ENCODE results near the gene RADX. TPM values are rescaled to one million over a fixed set of nuclear protein-coding genes. Genes with fewer than 3 reads are reported as not detected.
A peak's percentile ranks its signal among the peaks of the same experiment; 100 is the strongest.

The RADX gene, protein sequence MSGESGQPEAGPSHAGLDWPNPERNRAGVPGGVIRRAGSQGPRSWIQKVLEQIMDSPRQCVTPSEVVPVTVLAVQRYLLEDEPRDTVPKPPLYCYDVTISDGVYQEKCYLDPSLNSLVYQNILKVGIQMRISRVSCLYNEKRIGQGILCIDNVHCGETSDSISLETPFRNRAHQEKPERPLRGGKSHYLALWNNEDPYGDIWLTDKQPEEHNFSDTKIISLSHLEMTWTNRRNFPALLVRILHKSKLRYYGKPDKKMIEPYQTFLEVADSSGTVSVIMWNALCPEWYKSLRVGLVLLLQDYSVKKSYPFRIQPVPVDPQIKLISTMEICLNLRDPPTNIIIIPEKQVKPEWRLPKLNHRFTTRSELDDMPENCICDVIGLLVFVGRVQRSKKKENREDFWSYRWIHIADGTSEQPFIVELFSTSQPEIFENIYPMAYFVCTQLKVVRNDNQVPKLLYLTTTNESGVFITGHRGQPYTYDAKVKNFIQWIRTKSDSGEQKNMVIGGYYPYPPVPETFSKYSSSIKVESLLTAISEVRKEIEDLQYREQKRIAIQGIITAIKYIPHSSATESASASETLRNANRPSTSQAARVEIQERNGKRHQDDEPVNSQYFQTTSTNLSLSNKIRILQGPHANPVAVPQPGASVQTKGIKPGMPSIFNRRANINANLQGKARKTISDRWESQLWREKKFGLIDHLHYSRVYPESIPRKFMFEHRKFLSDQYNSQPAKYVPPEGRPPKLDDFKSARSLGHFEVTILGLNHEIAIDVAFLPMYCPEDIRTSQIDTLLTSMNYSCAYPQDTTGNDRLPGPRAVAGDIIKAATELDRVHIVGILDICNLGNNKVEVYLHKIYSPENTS
- total RNA-seq: 12.4 TPM
- 1 to 10 TPM in 3 of 4 donors, under 1 TPM in 1; 0.81 to 2.5 (median 1.5) TPM for polyA plus RNA-seq

- ATAC-seq (ENCODE audit: low read depth in 2 of 2) (peak; percentile 90 to 94), DNase-seq (peak; percentile 80 to 90 (median 83))
- H3K4me3 Mint-ChIP-seq: peak within 1 kb of the TSS; percentile 91 to 97 (median 94)
- H3K4me1 ChIP-seq (ENCODE audit: control insufficient read depth, insufficient read depth, low read length, poor library complexity, severe bottlenecking): peaks cover 4% of the 10 kb centered on the region
- peak within 1 kb of the TSS; percentile 75 for H3K27ac ChIP-seq (ENCODE audit: insufficient read depth, low read length, poor library complexity, severe bottlenecking)
- no peaks in the 10 kb centered on the region for H3K27me3 ChIP-seq (ENCODE audit: control insufficient read depth, insufficient read depth, low read length)
- no peaks in the 10 kb centered on the region for H3K36me3 ChIP-seq (ENCODE audit: control insufficient read depth, insufficient read depth, low read length)
- H3K36me3 Mint-ChIP-seq: no peaks in the 10 kb centered on the region
- H3K9me3 ChIP-seq (ENCODE audit: control insufficient read depth in 2 of 2, low read length in 2 of 2): no peaks in the 10 kb centered on the region
- H3K4me1 Mint-ChIP-seq: peaks cover 9 to 23% (median 19%) of the 10 kb centered on the region in 4 donors
- peak within 1 kb of the TSS; percentile 92 to 94 (median 92) for H3K27ac Mint-ChIP-seq
- H3K9me3 Mint-ChIP-seq: no peaks in the 10 kb centered on the region
- peaks cover 10% of the 10 kb centered on the region for H3K27me3 Mint-ChIP-seq
- peak within 1 kb of the TSS; percentile 82 for H3K4me3 ChIP-seq (ENCODE audit: low read depth, low read length)
Observed at GRCh38 chrX:106611679-106612392, at the start of gene RADX. Gene RADX, plus strand, starts transcription at chrX:106611978. Its CDS starts 103 bp downstream, at chrX:106612081.

GRCh38 chrX:106564986-106565385, 46.8 kb upstream of the RADX start:
- H3K9me3 Mint-ChIP-seq: peaks cover 0 to 2% (median 0%) of the 10 kb centered on the region in 7 donors
- DNase-seq (no peak), ATAC-seq (ENCODE audit: low read depth in 2 of 2) (no peak)
- Histone ChIP-seq H3K36me3 (ENCODE audit: control insufficient read depth, insufficient read depth, low read length) (no peaks in the 10 kb centered on the region), H3K9me3 (ENCODE audit: control insufficient read depth in 2 of 2, low read length in 2 of 2) (no peaks in the 10 kb centered on the region), H3K27ac (ENCODE audit: insufficient read depth, low read length, poor library complexity, severe bottlenecking) (no peak overlapping the region), H3K4me1 (ENCODE audit: control insufficient read depth, insufficient read depth, low read length, poor library complexity, severe bottlenecking) (no peaks in the 10 kb centered on the region), H3K27me3 (ENCODE audit: control insufficient read depth, insufficient read depth, low read length) (no peaks in the 10 kb centered on the region), H3K4me3 (ENCODE audit: low read depth, low read length) (no peak overlapping the region)
- no peak overlapping the region for H3K27ac Mint-ChIP-seq
- no peaks in the 10 kb centered on the region for H3K36me3 Mint-ChIP-seq
- H3K4me3 Mint-ChIP-seq: peak overlapping the region in 1 of 4 donors; percentile 30
- no peaks in the 10 kb centered on the region for H3K27me3 Mint-ChIP-seq
- H3K4me1 Mint-ChIP-seq: no peaks in the 10 kb centered on the region

- ATAC-seq (ENCODE audit: low read depth in 2 of 2) (no peak), DNase-seq (no peak)
- no peaks in the 10 kb centered on the region for H3K36me3 ChIP-seq (ENCODE audit: control insufficient read depth, insufficient read depth, low read length)
- H3K27me3 ChIP-seq (ENCODE audit: control insufficient read depth, insufficient read depth, low read length): no peaks in the 10 kb centered on the region
- H3K4me1 ChIP-seq (ENCODE audit: control insufficient read depth, insufficient read depth, low read length, poor library complexity, severe bottlenecking): no peaks in the 10 kb centered on the region
- peaks cover 0 to 2% (median 0%) of the 10 kb centered on the region in 7 donors for H3K9me3 Mint-ChIP-seq
- no peaks in the 10 kb centered on the region for H3K36me3 Mint-ChIP-seq
- no peak overlapping the region for H3K4me3 Mint-ChIP-seq
- H3K27me3 Mint-ChIP-seq: no peaks in the 10 kb centered on the region
- no peak overlapping the region for H3K4me3 ChIP-seq (ENCODE audit: low read depth, low read length)
- H3K9me3 ChIP-seq (ENCODE audit: control insufficient read depth in 2 of 2, low read length in 2 of 2): no peaks in the 10 kb centered on the region
- no peaks in the 10 kb centered on the region for H3K4me1 Mint-ChIP-seq
- H3K27ac ChIP-seq (ENCODE audit: insufficient read depth, low read length, poor library complexity, severe bottlenecking): no peak overlapping the region
- no peak overlapping the region for H3K27ac Mint-ChIP-seq
Observed at GRCh38 chrX:106566362-106566761, 45.4 kb upstream of the RADX start.

GRCh38 chrX:106581856-106582255, 29.9 kb upstream of the RADX start:
- Histone ChIP-seq H3K27me3 (ENCODE audit: control insufficient read depth, insufficient read depth, low read length) (no peaks in the 10 kb centered on the region), H3K27ac (ENCODE audit: insufficient read depth, low read length, poor library complexity, severe bottlenecking) (no peak overlapping the region), H3K4me3 (ENCODE audit: low read depth, low read length) (no peak overlapping the region), H3K4me1 (ENCODE audit: control insufficient read depth, insufficient read depth, low read length, poor library complexity, severe bottlenecking) (no peaks in the 10 kb centered on the region), H3K36me3 (ENCODE audit: control insufficient read depth, insufficient read depth, low read length) (no peaks in the 10 kb centered on the region), H3K9me3 (ENCODE audit: control insufficient read depth in 2 of 2, low read length in 2 of 2) (peaks cover 0 to 4% of the 10 kb centered on the region in 2 experiments)
- DNase-seq (no peak), ATAC-seq (ENCODE audit: low read depth in 2 of 2) (no peak)
- Mint-ChIP-seq H3K27me3 (no peaks in the 10 kb centered on the region), H3K4me3 (no peak overlapping the region), H3K9me3 (peaks cover 0 to 7% (median 0%) of the 10 kb centered on the region in 7 donors), H3K27ac (no peak overlapping the region), H3K36me3 (no peaks in the 10 kb centered on the region), H3K4me1 (no peaks in the 10 kb centered on the region)

- H3K27ac ChIP-seq (ENCODE audit: insufficient read depth, low read length, poor library complexity, severe bottlenecking): no peak overlapping the region
- H3K27me3 ChIP-seq (ENCODE audit: control insufficient read depth, insufficient read depth, low read length): no peaks in the 10 kb centered on the region
- H3K4me3 Mint-ChIP-seq: no peak overlapping the region
- no peaks in the 10 kb centered on the region for H3K9me3 Mint-ChIP-seq
- H3K4me3 ChIP-seq (ENCODE audit: low read depth, low read length): no peak overlapping the region
- H3K4me1 ChIP-seq (ENCODE audit: control insufficient read depth, insufficient read depth, low read length, poor library complexity, severe bottlenecking): no peaks in the 10 kb centered on the region
- no peak overlapping the region for H3K27ac Mint-ChIP-seq
- ATAC-seq (ENCODE audit: low read depth in 2 of 2): no peak
- H3K4me1 Mint-ChIP-seq: no peaks in the 10 kb centered on the region
- no peaks in the 10 kb centered on the region for H3K27me3 Mint-ChIP-seq
- no peaks in the 10 kb centered on the region for H3K36me3 Mint-ChIP-seq
- H3K9me3 ChIP-seq (ENCODE audit: control insufficient read depth in 2 of 2, low read length in 2 of 2): no peaks in the 10 kb centered on the region
- no peaks in the 10 kb centered on the region for H3K36me3 ChIP-seq (ENCODE audit: control insufficient read depth, insufficient read depth, low read length)
- DNase-seq: no peak
Observed at GRCh38 chrX:106585478-106585877, 26.3 kb upstream of the RADX start.

GRCh38 chrX:106588801-106589200, 23.0 kb upstream of the RADX start:
- DNase-seq: no peak
- no peaks in the 10 kb centered on the region for H3K4me1 Mint-ChIP-seq
- H3K4me3 Mint-ChIP-seq: no peak overlapping the region
- no peak overlapping the region for H3K27ac ChIP-seq (ENCODE audit: insufficient read depth, low read length, poor library complexity, severe bottlenecking)
- H3K4me3 ChIP-seq (ENCODE audit: low read depth, low read length): no peak overlapping the region
- no peaks in the 10 kb centered on the region for H3K27me3 ChIP-seq (ENCODE audit: control insufficient read depth, insufficient read depth, low read length)
- H3K4me1 ChIP-seq (ENCODE audit: control insufficient read depth, insufficient read depth, low read length, poor library complexity, severe bottlenecking): no peaks in the 10 kb centered on the region
- no peaks in the 10 kb centered on the region for H3K27me3 Mint-ChIP-seq
- no peak for ATAC-seq (ENCODE audit: low read depth in 2 of 2)
- no peaks in the 10 kb centered on the region for H3K36me3 Mint-ChIP-seq
- H3K27ac Mint-ChIP-seq: no peak overlapping the region
- H3K9me3 ChIP-seq (ENCODE audit: control insufficient read depth in 2 of 2, low read length in 2 of 2): no peaks in the 10 kb centered on the region
- no peaks in the 10 kb centered on the region for H3K36me3 ChIP-seq (ENCODE audit: control insufficient read depth, insufficient read depth, low read length)
- H3K9me3 Mint-ChIP-seq: no peaks in the 10 kb centered on the region

- H3K4me3 ChIP-seq (ENCODE audit: low read depth, low read length): no peak overlapping the region
- H3K27me3 ChIP-seq (ENCODE audit: control insufficient read depth, insufficient read depth, low read length): no peaks in the 10 kb centered on the region
- H3K4me1 ChIP-seq (ENCODE audit: control insufficient read depth, insufficient read depth, low read length, poor library complexity, severe bottlenecking): no peaks in the 10 kb centered on the region
- Mint-ChIP-seq H3K4me1 (no peaks in the 10 kb centered on the region), H3K27me3 (no peaks in the 10 kb centered on the region), H3K27ac (no peak overlapping the region), H3K9me3 (peaks cover 0 to 4% (median 0%) of the 10 kb centered on the region in 7 donors), H3K36me3 (no peaks in the 10 kb centered on the region), H3K4me3 (no peak overlapping the region)
- no peaks in the 10 kb centered on the region for H3K36me3 ChIP-seq (ENCODE audit: control insufficient read depth, insufficient read depth, low read length)
- no peak for DNase-seq
- no peak for ATAC-seq (ENCODE audit: low read depth in 2 of 2)
- H3K9me3 ChIP-seq (ENCODE audit: control insufficient read depth in 2 of 2, low read length in 2 of 2): no peaks in the 10 kb centered on the region
- no peak overlapping the region for H3K27ac ChIP-seq (ENCODE audit: insufficient read depth, low read length, poor library complexity, severe bottlenecking)
Observed at GRCh38 chrX:106599411-106599810, 12.4 kb upstream of the RADX start.
